Measurements from ENCODE around the gene PTPN2. TPM values are rescaled to one million over a fixed set of nuclear protein-coding genes. Genes with fewer than 3 reads are reported as not detected.
"Not testable (repeated sequence)": the region's sequence is repeated elsewhere in the genome, so short reads cannot be mapped to it uniquely, and the experiment has no call there.

The PTPN2 gene
- total and polyA plus RNA-seq, 3 experiments from 2014 or later = 52.6 to 91.9 (median 60.3) TPM

GRCh38 chr18:12769136-12769535 is 114.9 kb downstream of the PTPN2 start:
- peaks cover 4 to 14% (median 12%) of the 10 kb centered on the region in 3 donors for H3K4me1 Mint-ChIP-seq
- CTCF ChIA-PET = interaction anchor here (0.9 kb wide), 1 partner anchor 165 kb away, joined by 3 read pairs; no protein-coding TSS in a partner anchor
- no peak for DNase-seq
- H3K36me3 Mint-ChIP-seq = peaks cover 0 to 3% (median 0%) of the 10 kb centered on the region in 3 donors
- no peak overlapping the region for H3K27ac Mint-ChIP-seq
- Histone ChIP-seq H3K27ac (ENCODE audit: low read depth, low read length) (no peak overlapping the region), H3K36me3 (ENCODE audit: insufficient read depth, low read length) (no peaks in the 10 kb centered on the region), H3K27me3 (ENCODE audit: insufficient read depth, low read length, poor library complexity, severe bottlenecking) (no peaks in the 10 kb centered on the region), H3K9me3 (ENCODE audit: low read length) (no peaks in the 10 kb centered on the region), H3K4me1 (ENCODE audit: insufficient read depth, low read length) (no peaks in the 10 kb centered on the region), H3K4me3 (ENCODE audit: low read length) (no peak overlapping the region)
- no peaks in the 10 kb centered on the region for H3K9me3 Mint-ChIP-seq
- POLR2A ChIA-PET = no interaction called here
- no peaks in the 10 kb centered on the region for H3K27me3 Mint-ChIP-seq
- H3K4me3 Mint-ChIP-seq = no peak overlapping the region

- no peaks in the 10 kb centered on the region for H3K27me3 Mint-ChIP-seq
- no peaks in the 10 kb centered on the region for H3K9me3 Mint-ChIP-seq
- no peak overlapping the region for H3K27ac Mint-ChIP-seq
- peaks cover 2 to 11% (median 9%) of the 10 kb centered on the region in 3 donors for H3K4me1 Mint-ChIP-seq
- no peak overlapping the region for H3K4me3 ChIP-seq (ENCODE audit: low read length)
- H3K36me3 ChIP-seq (ENCODE audit: insufficient read depth, low read length) = no peaks in the 10 kb centered on the region
- no peaks in the 10 kb centered on the region for H3K27me3 ChIP-seq (ENCODE audit: insufficient read depth, low read length, poor library complexity, severe bottlenecking)
- H3K27ac ChIP-seq (ENCODE audit: low read depth, low read length) = no peak overlapping the region
- ChIA-PET CTCF (interaction anchor here (0.9 kb wide), 1 partner anchor 166 kb away, joined by 3 read pairs; no protein-coding TSS in a partner anchor), POLR2A (interaction anchor here (0.8 kb wide), 1 partner anchor 115 kb away, joined by 5 read pairs; no protein-coding TSS in a partner anchor)
- H3K4me1 ChIP-seq (ENCODE audit: insufficient read depth, low read length) = no peaks in the 10 kb centered on the region
- H3K4me3 Mint-ChIP-seq = no peak overlapping the region
- H3K36me3 Mint-ChIP-seq = peaks cover 0 to 7% (median 1%) of the 10 kb centered on the region in 3 donors
- no peaks in the 10 kb centered on the region for H3K9me3 ChIP-seq (ENCODE audit: low read length)
- DNase-seq = no peak
Measured at GRCh38 chr18:12768625-12769024, 115.4 kb downstream of the PTPN2 start.

GRCh38 chr18:12767580-12768155 is 116.4 kb downstream of the PTPN2 start:
- Histone ChIP-seq H3K4me1 (ENCODE audit: insufficient read depth, low read length) (no peaks in the 10 kb centered on the region), H3K36me3 (ENCODE audit: insufficient read depth, low read length) (no peaks in the 10 kb centered on the region), H3K27me3 (ENCODE audit: insufficient read depth, low read length, poor library complexity, severe bottlenecking) (no peaks in the 10 kb centered on the region), H3K27ac (ENCODE audit: low read depth, low read length) (no peak overlapping the region), H3K4me3 (ENCODE audit: low read length) (no peak overlapping the region), H3K9me3 (ENCODE audit: low read length) (no peaks in the 10 kb centered on the region)
- Mint-ChIP-seq H3K27ac (peak overlapping the region in 1 of 8 donors; percentile 77), H3K4me1 (peaks cover 0 to 5% (median 0%) of the 10 kb centered on the region in 3 donors), H3K9me3 (no peaks in the 10 kb centered on the region), H3K36me3 (peaks cover 0 to 9% (median 1%) of the 10 kb centered on the region in 3 donors), H3K27me3 (no peaks in the 10 kb centered on the region), H3K4me3 (no peak overlapping the region)
- DNase-seq = no peak
- POLR2A ChIA-PET = no interaction called here
- CTCF ChIA-PET = no interaction called here

GRCh38 chr18:12766986-12767433 is 117.0 kb downstream of the PTPN2 start:
- ChIA-PET POLR2A (no interaction called here), CTCF (no interaction called here)
- H3K4me1 Mint-ChIP-seq = peaks cover 0 to 5% (median 0%) of the 10 kb centered on the region in 3 donors
- DNase-seq = no peak
- no peak overlapping the region for H3K4me3 Mint-ChIP-seq
- Histone ChIP-seq H3K27ac (ENCODE audit: low read depth, low read length) (no peak overlapping the region), H3K9me3 (ENCODE audit: low read length) (no peaks in the 10 kb centered on the region), H3K4me1 (ENCODE audit: insufficient read depth, low read length) (no peaks in the 10 kb centered on the region), H3K27me3 (ENCODE audit: insufficient read depth, low read length, poor library complexity, severe bottlenecking) (no peaks in the 10 kb centered on the region), H3K36me3 (ENCODE audit: insufficient read depth, low read length) (no peaks in the 10 kb centered on the region), H3K4me3 (ENCODE audit: low read length) (no peak overlapping the region)
- peaks cover 0 to 10% (median 1%) of the 10 kb centered on the region in 3 donors for H3K36me3 Mint-ChIP-seq
- no peaks in the 10 kb centered on the region for H3K27me3 Mint-ChIP-seq
- no peak overlapping the region for H3K27ac Mint-ChIP-seq
- no peaks in the 10 kb centered on the region for H3K9me3 Mint-ChIP-seq

GRCh38 chr18:12765586-12765985 is 118.5 kb downstream of the PTPN2 start:
- H3K4me1 ChIP-seq (ENCODE audit: insufficient read depth, low read length) = no peaks in the 10 kb centered on the region
- no peak for DNase-seq
- ChIA-PET POLR2A (no interaction called here), CTCF (no interaction called here)
- H3K9me3 ChIP-seq (ENCODE audit: low read length) = no peaks in the 10 kb centered on the region
- Mint-ChIP-seq H3K36me3 (peaks cover 0 to 10% (median 1%) of the 10 kb centered on the region in 3 donors), H3K9me3 (no peaks in the 10 kb centered on the region), H3K4me1 (peaks cover 0 to 5% (median 0%) of the 10 kb centered on the region in 3 donors), H3K27me3 (no peaks in the 10 kb centered on the region), H3K4me3 (no peak overlapping the region), H3K27ac (peak overlapping the region in 2 of 8 donors; percentile 9 to 84)
- H3K27me3 ChIP-seq (ENCODE audit: insufficient read depth, low read length, poor library complexity, severe bottlenecking) = no peaks in the 10 kb centered on the region
- no peak overlapping the region for H3K27ac ChIP-seq (ENCODE audit: low read depth, low read length)
- H3K36me3 ChIP-seq (ENCODE audit: insufficient read depth, low read length) = no peaks in the 10 kb centered on the region
- H3K4me3 ChIP-seq (ENCODE audit: low read length) = no peak overlapping the region

GRCh38 chr18:12765126-12765525 is 118.9 kb downstream of the PTPN2 start:
- peak overlapping the region in 1 of 8 donors; percentile 84 for H3K27ac Mint-ChIP-seq
- peaks cover 0 to 5% (median 0%) of the 10 kb centered on the region in 3 donors for H3K4me1 Mint-ChIP-seq
- POLR2A ChIA-PET = no interaction called here
- CTCF ChIA-PET = no interaction called here
- no peaks in the 10 kb centered on the region for H3K36me3 ChIP-seq (ENCODE audit: insufficient read depth, low read length)
- no peaks in the 10 kb centered on the region for H3K4me1 ChIP-seq (ENCODE audit: insufficient read depth, low read length)
- no peaks in the 10 kb centered on the region for H3K9me3 ChIP-seq (ENCODE audit: low read length)
- no peak overlapping the region for H3K4me3 Mint-ChIP-seq
- no peak overlapping the region for H3K4me3 ChIP-seq (ENCODE audit: low read length)
- H3K36me3 Mint-ChIP-seq = peaks cover 0 to 10% (median 1%) of the 10 kb centered on the region in 3 donors
- no peak overlapping the region for H3K27ac ChIP-seq (ENCODE audit: low read depth, low read length)
- H3K9me3 Mint-ChIP-seq = no peaks in the 10 kb centered on the region
- DNase-seq = no peak
- H3K27me3 ChIP-seq (ENCODE audit: insufficient read depth, low read length, poor library complexity, severe bottlenecking) = no peaks in the 10 kb centered on the region
- no peaks in the 10 kb centered on the region for H3K27me3 Mint-ChIP-seq

GRCh38 chr18:12758566-12758965 is 125.5 kb downstream of the PTPN2 start:
- POLR2A ChIA-PET; H3K4me1 ChIP-seq (ENCODE audit: insufficient read depth, low read length); H3K27ac ChIP-seq (ENCODE audit: low read depth, low read length); H3K27me3 Mint-ChIP-seq; H3K36me3 ChIP-seq (ENCODE audit: insufficient read depth, low read length); H3K9me3 ChIP-seq (ENCODE audit: low read length); H3K27me3 ChIP-seq (ENCODE audit: insufficient read depth, low read length, poor library complexity, severe bottlenecking); CTCF ChIA-PET; H3K4me1 Mint-ChIP-seq; H3K27ac Mint-ChIP-seq; DNase-seq; H3K4me3 ChIP-seq (ENCODE audit: low read length); H3K4me3 Mint-ChIP-seq; H3K9me3 Mint-ChIP-seq; H3K36me3 Mint-ChIP-seq: not testable (repeated sequence)

GRCh38 chr18:12756619-12757239 is 127.3 kb downstream of the PTPN2 start:
- H3K27ac ChIP-seq (ENCODE audit: low read depth, low read length); H3K4me3 Mint-ChIP-seq; H3K27me3 ChIP-seq (ENCODE audit: insufficient read depth, low read length, poor library complexity, severe bottlenecking); POLR2A ChIA-PET; H3K4me1 Mint-ChIP-seq; H3K4me3 ChIP-seq (ENCODE audit: low read length); H3K36me3 Mint-ChIP-seq; H3K4me1 ChIP-seq (ENCODE audit: insufficient read depth, low read length); H3K9me3 Mint-ChIP-seq; H3K36me3 ChIP-seq (ENCODE audit: insufficient read depth, low read length); H3K27ac Mint-ChIP-seq; H3K9me3 ChIP-seq (ENCODE audit: low read length); H3K27me3 Mint-ChIP-seq; DNase-seq: not testable (repeated sequence)
- CTCF ChIA-PET = interaction anchor here (1.4 kb wide), 1 partner anchor 178 kb away, joined by 4 read pairs; no protein-coding TSS in a partner anchor

All from CD8-positive, alpha-beta memory T cell (primary cell).